Stimulated activated CD8-positive, alpha-beta memory T cell treated with anti-CD3 and anti-CD28 coated beads, Interleukin-12 subunit alpha, Interleukin-12 subunit beta, amount 100 ng/mL, for 24 hours (primary cell): ENCODE data around the gene UFSP2.

Source experiments
- DNase-seq: peaks from one replicate; pipeline ENCODE4 v3.0.0-alpha.2; 2020; ENCODE audit errors: extremely low read depth

UFSP2 gene

GRCh38 chr4:185425647-185426352, at the start of gene UFSP2:
Gene UFSP2, minus strand, starts transcription at chr4:185425964. Its CDS starts 96 bp downstream, at chr4:185425868.
- DNase-seq = peak; percentile 72

GRCh38 chr4:185473247-185473646, 47.5 kb upstream of the UFSP2 start:
- no peak for DNase-seq

GRCh38 chr4:185472103-185472542, 46.4 kb upstream of the UFSP2 start:
- DNase-seq = no peak

- peak; percentile 79 for DNase-seq
Measured at GRCh38 chr4:185471235-185472102, 45.7 kb upstream of the UFSP2 start, which contains the start of gene CCDC110. Gene CCDC110, minus strand, starts transcription at chr4:185471733. Its CDS starts 50 bp downstream, at chr4:185471683.

- no peak for DNase-seq
Measured at GRCh38 chr4:185470501-185471195, 44.9 kb upstream of the UFSP2 start.

GRCh38 chr4:185469580-185470154, 43.9 kb upstream of the UFSP2 start:
- no peak for DNase-seq

- DNase-seq = no peak
Measured at GRCh38 chr4:185468999-185469398, 43.2 kb upstream of the UFSP2 start.

- DNase-seq = no peak
Measured at GRCh38 chr4:185467991-185468390, 42.2 kb upstream of the UFSP2 start.

GRCh38 chr4:185467101-185467500, 41.3 kb upstream of the UFSP2 start:
- no peak for DNase-seq

GRCh38 chr4:185465707-185466106, 39.9 kb upstream of the UFSP2 start:
- no peak for DNase-seq

GRCh38 chr4:185464887-185465286, 39.1 kb upstream of the UFSP2 start:
- DNase-seq = no peak

- no peak for DNase-seq
Measured at GRCh38 chr4:185464183-185464582, 38.4 kb upstream of the UFSP2 start.

GRCh38 chr4:185463541-185463940, 37.8 kb upstream of the UFSP2 start:
- DNase-seq = no peak

- DNase-seq = no peak
Measured at GRCh38 chr4:185461565-185461964, 35.8 kb upstream of the UFSP2 start.

- DNase-seq = no peak
Measured at GRCh38 chr4:185457136-185457535, 31.4 kb upstream of the UFSP2 start.

GRCh38 chr4:185456131-185456530, 30.4 kb upstream of the UFSP2 start:
- DNase-seq = no peak

GRCh38 chr4:185445209-185445608, 19.4 kb upstream of the UFSP2 start:
- DNase-seq = no peak

- no peak for DNase-seq
Measured at GRCh38 chr4:185441479-185441878, 15.7 kb upstream of the UFSP2 start.

- DNase-seq = no peak
Measured at GRCh38 chr4:185437809-185438208, 12.0 kb upstream of the UFSP2 start.

- no peak for DNase-seq
Measured at GRCh38 chr4:185435466-185435865, 9.7 kb upstream of the UFSP2 start.

- DNase-seq = no peak
Measured at GRCh38 chr4:185429660-185430059, 3.9 kb upstream of the UFSP2 start.
